Measurements from ENCODE around the gene FCSK. TPM values are rescaled to one million over a fixed set of nuclear protein-coding genes. Genes with fewer than 3 reads are reported as not detected.

The FCSK gene
- total and polyA plus RNA-seq, 10 of the 15 experiments (the other 5 are each of a cell fraction or from before 2014, with no cell fraction given): 0.60 to 17.6 (median 7.4) TPM

DNA sequence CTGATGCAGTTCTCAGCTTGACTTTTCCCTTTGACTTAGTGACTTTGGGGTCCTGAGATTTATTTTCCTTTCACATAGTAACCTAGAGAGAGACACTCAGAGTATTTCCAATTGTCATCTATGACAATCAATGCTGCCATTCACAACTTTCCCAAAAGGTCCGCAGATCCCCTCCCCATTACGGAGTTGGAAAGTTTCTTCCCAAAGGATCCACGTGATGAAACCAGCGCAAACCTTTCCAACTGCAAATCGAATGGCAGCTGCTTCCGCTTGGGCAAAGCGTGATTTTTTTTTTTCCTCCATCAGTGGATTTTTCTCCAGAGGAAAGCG is 538 bp upstream of the FCSK start (continued):
- TF ChIP-seq, protein P1, sequence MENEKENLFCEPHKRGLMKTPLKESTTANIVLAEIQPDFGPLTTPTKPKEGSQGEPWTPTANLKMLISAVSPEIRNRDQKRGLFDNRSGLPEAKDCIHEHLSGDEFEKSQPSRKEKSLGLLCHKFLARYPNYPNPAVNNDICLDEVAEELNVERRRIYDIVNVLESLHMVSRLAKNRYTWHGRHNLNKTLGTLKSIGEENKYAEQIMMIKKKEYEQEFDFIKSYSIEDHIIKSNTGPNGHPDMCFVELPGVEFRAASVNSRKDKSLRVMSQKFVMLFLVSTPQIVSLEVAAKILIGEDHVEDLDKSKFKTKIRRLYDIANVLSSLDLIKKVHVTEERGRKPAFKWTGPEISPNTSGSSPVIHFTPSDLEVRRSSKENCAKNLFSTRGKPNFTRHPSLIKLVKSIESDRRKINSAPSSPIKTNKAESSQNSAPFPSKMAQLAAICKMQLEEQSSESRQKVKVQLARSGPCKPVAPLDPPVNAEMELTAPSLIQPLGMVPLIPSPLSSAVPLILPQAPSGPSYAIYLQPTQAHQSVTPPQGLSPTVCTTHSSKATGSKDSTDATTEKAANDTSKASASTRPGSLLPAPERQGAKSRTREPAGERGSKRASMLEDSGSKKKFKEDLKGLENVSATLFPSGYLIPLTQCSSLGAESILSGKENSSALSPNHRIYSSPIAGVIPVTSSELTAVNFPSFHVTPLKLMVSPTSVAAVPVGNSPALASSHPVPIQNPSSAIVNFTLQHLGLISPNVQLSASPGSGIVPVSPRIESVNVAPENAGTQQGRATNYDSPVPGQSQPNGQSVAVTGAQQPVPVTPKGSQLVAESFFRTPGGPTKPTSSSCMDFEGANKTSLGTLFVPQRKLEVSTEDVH (IDR thresholded peaks at IDR 0.05; ENCODE audit: low read depth, partially characterized antibody): no peak
- TF ChIP-seq ZSCAN29 (IDR thresholded peaks at IDR 0.05): no peak
- TF ChIP-seq SUPT20H (IDR thresholded peaks at IDR 0.05; ENCODE audit: borderline replicate concordance, control insufficient read depth, low read depth, low read length): no peak
- TF ChIP-seq CHD1 (IDR thresholded peaks at IDR 0.05; ENCODE audit: low read depth, low read length): no peak
- TF ChIP-seq, protein P2, sequence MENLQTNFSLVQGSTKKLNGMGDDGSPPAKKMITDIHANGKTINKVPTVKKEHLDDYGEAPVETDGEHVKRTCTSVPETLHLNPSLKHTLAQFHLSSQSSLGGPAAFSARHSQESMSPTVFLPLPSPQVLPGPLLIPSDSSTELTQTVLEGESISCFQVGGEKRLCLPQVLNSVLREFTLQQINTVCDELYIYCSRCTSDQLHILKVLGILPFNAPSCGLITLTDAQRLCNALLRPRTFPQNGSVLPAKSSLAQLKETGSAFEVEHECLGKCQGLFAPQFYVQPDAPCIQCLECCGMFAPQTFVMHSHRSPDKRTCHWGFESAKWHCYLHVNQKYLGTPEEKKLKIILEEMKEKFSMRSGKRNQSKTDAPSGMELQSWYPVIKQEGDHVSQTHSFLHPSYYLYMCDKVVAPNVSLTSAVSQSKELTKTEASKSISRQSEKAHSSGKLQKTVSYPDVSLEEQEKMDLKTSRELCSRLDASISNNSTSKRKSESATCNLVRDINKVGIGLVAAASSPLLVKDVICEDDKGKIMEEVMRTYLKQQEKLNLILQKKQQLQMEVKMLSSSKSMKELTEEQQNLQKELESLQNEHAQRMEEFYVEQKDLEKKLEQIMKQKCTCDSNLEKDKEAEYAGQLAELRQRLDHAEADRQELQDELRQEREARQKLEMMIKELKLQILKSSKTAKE (IDR thresholded peaks at IDR 0.05; ENCODE audit: low read depth, poor library complexity, severe bottlenecking): peak; percentile 17
- TF ChIP-seq, protein P3, sequence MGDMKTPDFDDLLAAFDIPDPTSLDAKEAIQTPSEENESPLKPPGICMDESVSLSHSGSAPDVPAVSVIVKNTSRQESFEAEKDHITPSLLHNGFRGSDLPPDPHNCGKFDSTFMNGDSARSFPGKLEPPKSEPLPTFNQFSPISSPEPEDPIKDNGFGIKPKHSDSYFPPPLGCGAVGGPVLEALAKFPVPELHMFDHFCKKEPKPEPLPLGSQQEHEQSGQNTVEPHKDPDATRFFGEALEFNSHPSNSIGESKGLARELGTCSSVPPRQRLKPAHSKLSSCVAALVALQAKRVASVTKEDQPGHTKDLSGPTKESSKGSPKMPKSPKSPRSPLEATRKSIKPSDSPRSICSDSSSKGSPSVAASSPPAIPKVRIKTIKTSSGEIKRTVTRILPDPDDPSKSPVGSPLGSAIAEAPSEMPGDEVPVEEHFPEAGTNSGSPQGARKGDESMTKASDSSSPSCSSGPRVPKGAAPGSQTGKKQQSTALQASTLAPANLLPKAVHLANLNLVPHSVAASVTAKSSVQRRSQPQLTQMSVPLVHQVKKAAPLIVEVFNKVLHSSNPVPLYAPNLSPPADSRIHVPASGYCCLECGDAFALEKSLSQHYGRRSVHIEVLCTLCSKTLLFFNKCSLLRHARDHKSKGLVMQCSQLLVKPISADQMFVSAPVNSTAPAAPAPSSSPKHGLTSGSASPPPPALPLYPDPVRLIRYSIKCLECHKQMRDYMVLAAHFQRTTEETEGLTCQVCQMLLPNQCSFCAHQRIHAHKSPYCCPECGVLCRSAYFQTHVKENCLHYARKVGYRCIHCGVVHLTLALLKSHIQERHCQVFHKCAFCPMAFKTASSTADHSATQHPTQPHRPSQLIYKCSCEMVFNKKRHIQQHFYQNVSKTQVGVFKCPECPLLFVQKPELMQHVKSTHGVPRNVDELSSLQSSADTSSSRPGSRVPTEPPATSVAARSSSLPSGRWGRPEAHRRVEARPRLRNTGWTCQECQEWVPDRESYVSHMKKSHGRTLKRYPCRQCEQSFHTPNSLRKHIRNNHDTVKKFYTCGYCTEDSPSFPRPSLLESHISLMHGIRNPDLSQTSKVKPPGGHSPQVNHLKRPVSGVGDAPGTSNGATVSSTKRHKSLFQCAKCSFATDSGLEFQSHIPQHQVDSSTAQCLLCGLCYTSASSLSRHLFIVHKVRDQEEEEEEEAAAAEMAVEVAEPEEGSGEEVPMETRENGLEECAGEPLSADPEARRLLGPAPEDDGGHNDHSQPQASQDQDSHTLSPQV (IDR thresholded peaks at IDR 0.05): no peak
- TF ChIP-seq, protein P4, sequence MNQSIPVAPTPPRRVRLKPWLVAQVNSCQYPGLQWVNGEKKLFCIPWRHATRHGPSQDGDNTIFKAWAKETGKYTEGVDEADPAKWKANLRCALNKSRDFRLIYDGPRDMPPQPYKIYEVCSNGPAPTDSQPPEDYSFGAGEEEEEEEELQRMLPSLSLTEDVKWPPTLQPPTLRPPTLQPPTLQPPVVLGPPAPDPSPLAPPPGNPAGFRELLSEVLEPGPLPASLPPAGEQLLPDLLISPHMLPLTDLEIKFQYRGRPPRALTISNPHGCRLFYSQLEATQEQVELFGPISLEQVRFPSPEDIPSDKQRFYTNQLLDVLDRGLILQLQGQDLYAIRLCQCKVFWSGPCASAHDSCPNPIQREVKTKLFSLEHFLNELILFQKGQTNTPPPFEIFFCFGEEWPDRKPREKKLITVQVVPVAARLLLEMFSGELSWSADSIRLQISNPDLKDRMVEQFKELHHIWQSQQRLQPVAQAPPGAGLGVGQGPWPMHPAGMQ (IDR thresholded peaks at IDR 0.05; ENCODE audit: borderline replicate concordance): no peak
- TF ChIP-seq, protein P5, sequence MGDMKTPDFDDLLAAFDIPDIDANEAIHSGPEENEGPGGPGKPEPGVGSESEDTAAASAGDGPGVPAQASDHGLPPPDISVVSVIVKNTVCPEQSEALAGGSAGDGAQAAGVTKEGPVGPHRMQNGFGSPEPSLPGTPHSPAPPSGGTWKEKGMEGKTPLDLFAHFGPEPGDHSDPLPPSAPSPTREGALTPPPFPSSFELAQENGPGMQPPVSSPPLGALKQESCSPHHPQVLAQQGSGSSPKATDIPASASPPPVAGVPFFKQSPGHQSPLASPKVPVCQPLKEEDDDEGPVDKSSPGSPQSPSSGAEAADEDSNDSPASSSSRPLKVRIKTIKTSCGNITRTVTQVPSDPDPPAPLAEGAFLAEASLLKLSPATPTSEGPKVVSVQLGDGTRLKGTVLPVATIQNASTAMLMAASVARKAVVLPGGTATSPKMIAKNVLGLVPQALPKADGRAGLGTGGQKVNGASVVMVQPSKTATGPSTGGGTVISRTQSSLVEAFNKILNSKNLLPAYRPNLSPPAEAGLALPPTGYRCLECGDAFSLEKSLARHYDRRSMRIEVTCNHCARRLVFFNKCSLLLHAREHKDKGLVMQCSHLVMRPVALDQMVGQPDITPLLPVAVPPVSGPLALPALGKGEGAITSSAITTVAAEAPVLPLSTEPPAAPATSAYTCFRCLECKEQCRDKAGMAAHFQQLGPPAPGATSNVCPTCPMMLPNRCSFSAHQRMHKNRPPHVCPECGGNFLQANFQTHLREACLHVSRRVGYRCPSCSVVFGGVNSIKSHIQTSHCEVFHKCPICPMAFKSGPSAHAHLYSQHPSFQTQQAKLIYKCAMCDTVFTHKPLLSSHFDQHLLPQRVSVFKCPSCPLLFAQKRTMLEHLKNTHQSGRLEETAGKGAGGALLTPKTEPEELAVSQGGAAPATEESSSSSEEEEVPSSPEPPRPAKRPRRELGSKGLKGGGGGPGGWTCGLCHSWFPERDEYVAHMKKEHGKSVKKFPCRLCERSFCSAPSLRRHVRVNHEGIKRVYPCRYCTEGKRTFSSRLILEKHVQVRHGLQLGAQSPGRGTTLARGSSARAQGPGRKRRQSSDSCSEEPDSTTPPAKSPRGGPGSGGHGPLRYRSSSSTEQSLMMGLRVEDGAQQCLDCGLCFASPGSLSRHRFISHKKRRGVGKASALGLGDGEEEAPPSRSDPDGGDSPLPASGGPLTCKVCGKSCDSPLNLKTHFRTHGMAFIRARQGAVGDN (IDR thresholded peaks at IDR 0.05): no peak
- no peak for TF ChIP-seq SMARCA5 (IDR thresholded peaks at IDR 0.05)
- no peak for TF ChIP-seq RAD21 (IDR thresholded peaks at IDR 0.05; ENCODE audit: insufficient read depth, low read depth, low read length)
- TF ChIP-seq BHLHE40 (IDR thresholded peaks at IDR 0.05; ENCODE audit: borderline replicate concordance in 1 of 2, low read depth in 2 of 2, low read length in 1 of 2): 0 out of 4 replicates have a peak, but pooled peaks have one; percentile 18 to 20
